GM23248 (cell line): ENCODE data around the gene RNF10. TPM values are rescaled to one million over a fixed set of nuclear protein-coding genes. Genes with fewer than 3 reads are reported as not detected.

Experiments
- DNase-seq: peaks from one replicate; pipeline ENCODE4 v3.0.0-alpha.2; 2015
- H2AFZ ChIP-seq: fragments of 200-600 bp; sonication (generic); 2 replicates; pipeline ENCODE4 v1.6.1; 2016; ENCODE audit warnings: antibody characterized with exemption
- H3F3A ChIP-seq: fragments of 200-600 bp; sonication (generic); 2 replicates; pipeline ENCODE4 v1.6.1; 2016; ENCODE audit warnings: mild to moderate bottlenecking, antibody characterized with exemption, mixed run types; ENCODE audit not compliant: insufficient read depth
- H3K27ac ChIP-seq: fragments of 200-600 bp; sonication (generic); 2 replicates; pipeline ENCODE4 v1.5.1; 2016; ENCODE audit warnings: mild to moderate bottlenecking
- H3K27me3 ChIP-seq: fragments of 200-600 bp; sonication (generic); replicated peaks from 2 replicates; pipeline ENCODE4 v1.6.1; 2016; ENCODE audit warnings: mild to moderate bottlenecking; ENCODE audit not compliant: insufficient read depth
- H3K36me3 ChIP-seq: fragments of 200-600 bp; sonication (generic); 2 replicates; pipeline ENCODE4 v1.6.1; 2016; ENCODE audit warnings: low read depth, mild to moderate bottlenecking
- H3K4me1 ChIP-seq: fragments of 200-600 bp; sonication (generic); 2 replicates; pipeline ENCODE4 v1.6.1; 2016; ENCODE audit warnings: mild to moderate bottlenecking; ENCODE audit not compliant: insufficient read depth
- H3K4me2 ChIP-seq: fragments of 200-600 bp; sonication (generic); one replicate; pipeline ENCODE4 v1.6.1; 2016; ENCODE audit warnings: mild to moderate bottlenecking; ENCODE audit not compliant: unreplicated experiment
- H3K4me3 ChIP-seq: fragments of 200-600 bp; sonication (generic); 2 replicates; pipeline ENCODE4 v1.5.1; 2016; ENCODE audit warnings: mild to moderate bottlenecking
- H3K79me2 ChIP-seq: fragments of 200-600 bp; sonication (generic); 2 replicates; pipeline ENCODE4 v1.6.1; 2016; ENCODE audit warnings: mild to moderate bottlenecking; ENCODE audit not compliant: insufficient read depth
- H3K9ac ChIP-seq: fragments of 200-600 bp; sonication (generic); 2 replicates; pipeline ENCODE4 v1.6.1; 2016; ENCODE audit warnings: mild to moderate bottlenecking
- H3K9me2 ChIP-seq: fragments of 200-600 bp; sonication (generic); 2 replicates; pipeline ENCODE4 v1.6.1; 2016; ENCODE audit warnings: mixed run types, mild to moderate bottlenecking, moderate library complexity; ENCODE audit not compliant: insufficient read depth
- H3K9me3 ChIP-seq: fragments of 200-600 bp; sonication (generic); one replicate; pipeline ENCODE4 v1.6.1; 2017; ENCODE audit warnings: low read depth
- H4K20me1 ChIP-seq: fragments of 200-600 bp; sonication (generic); 2 replicates; pipeline ENCODE4 v1.6.0; 2016; ENCODE audit not compliant: insufficient read depth
- EZH2 ChIP-seq: fragments of 200-600 bp; sonication (generic); IDR thresholded peaks from 2 replicates; pipeline ENCODE4 v1.6.1; 2018; ENCODE audit warnings: antibody characterized with exemption, mild to moderate bottlenecking; ENCODE audit not compliant: insufficient read depth, poor library complexity, severe bottlenecking
- EZH2phosphoT487 ChIP-seq: fragments of 200-600 bp; sonication (generic); IDR thresholded peaks from 2 replicates; pipeline ENCODE4 v1.6.1; 2018; ENCODE audit warnings: antibody characterized with exemption, moderate library complexity, mild to moderate bottlenecking, low read depth; ENCODE audit not compliant: insufficient read depth
- WGBS, 2 experiments: methylation state at CpG; one replicate each; pipeline ENCODE4 v1.1.6; 2015 to 2017; ENCODE audit warnings: low lambda C conversion rate in 2 of 2, low coverage in 1 of 2; ENCODE audit errors: missing lambda C conversion rate in 2 of 2; 5-methylcytosine and 5-hydroxymethylcytosine counted together
- in situ Hi-C: fragments of 300-500 bp; cut with MboI; formaldehyde crosslinking; loops from 2 replicates; pipeline ENCODE4 v1.15.0; 2020
- polyA plus RNA-seq: library from polyadenylated mRNA; unstranded; fragments of >200 nt; fragmentation: Nextera tagmentation; extraction: Ambion mirVana; gene quantifications from 2 replicates; pipeline ENCODE4 v1.2.1, GENCODE V29; 2016
- total RNA-seq: library from RNA; depleted of rRNA; stranded (reverse); fragments of >200 nt; shearing (Covaris generic); gene quantifications from 2 replicates; pipeline ENCODE4 v1.2.3, GENCODE V29; 2014

The RNF10 gene
- total and polyA plus RNA-seq, 2 experiments from 2014 or later: 69.3 to 130 TPM

GRCh38 chr12:120498870-120499515 lies 35.2 kb upstream of the RNF10 start:
- Histone ChIP-seq H3K4me3 (no peak overlapping the region), H3K4me1 (peaks cover 20% of the 10 kb centered on the region), H3K79me2 (peaks cover 45% of the 10 kb centered on the region), H3K27ac (peak overlapping the region; percentile 7; the same call in 1 of the 2 replicates), H3K9me3 (no peaks in the 10 kb centered on the region), H3K27me3 (no peaks in the 10 kb centered on the region), H3F3A (peaks cover 45% of the 10 kb centered on the region), H3K4me2 (no peak overlapping the region), H3K9me2 (no peaks in the 10 kb centered on the region), H2AFZ (no peak overlapping the region), H3K9ac (no peak overlapping the region), H3K36me3 (peaks cover 14% of the 10 kb centered on the region), H4K20me1 (peaks cover 15% of the 10 kb centered on the region)
- in situ Hi-C loops: no loop called here
- 62 to 65% methylated on average over 3 of the region's 3 CpGs for WGBS, 2 experiments
- no peak for TF ChIP-seq EZH2phosphoT487
- TF ChIP-seq EZH2: no peak
- no peak for DNase-seq

GRCh38 chr12:120500581-120500980 lies 33.6 kb upstream of the RNF10 start:
- H3K4me1 ChIP-seq: peaks cover 12% of the 10 kb centered on the region
- no peaks in the 10 kb centered on the region for H3K9me3 ChIP-seq
- no peak overlapping the region for H3K4me3 ChIP-seq
- H3K9me2 ChIP-seq: no peaks in the 10 kb centered on the region
- no peak overlapping the region for H3K27ac ChIP-seq
- H3K36me3 ChIP-seq: peaks cover 14% of the 10 kb centered on the region
- H3K9ac ChIP-seq: no peak overlapping the region
- in situ Hi-C loops: no loop called here
- H3K27me3 ChIP-seq: no peaks in the 10 kb centered on the region
- TF ChIP-seq EZH2phosphoT487: no peak
- TF ChIP-seq EZH2: no peak
- no peak overlapping the region for H2AFZ ChIP-seq
- H4K20me1 ChIP-seq: peaks cover 15% of the 10 kb centered on the region
- WGBS, 2 experiments: 38 to 47% methylated on average over 1 of the region's 1 CpG
- peaks cover 31% of the 10 kb centered on the region for H3K79me2 ChIP-seq
- H3F3A ChIP-seq: peaks cover 45% of the 10 kb centered on the region
- DNase-seq: peak; percentile 33
- no peak overlapping the region for H3K4me2 ChIP-seq

GRCh38 chr12:120504587-120504986 lies 29.6 kb upstream of the RNF10 start:
- WGBS, 2 experiments: 76 to 80% methylated on average over 4 of the region's 4 CpGs
- no peak overlapping the region for H3K4me2 ChIP-seq
- no peaks in the 10 kb centered on the region for H3K79me2 ChIP-seq
- 0 out of 2 replicates have a peak, but pooled peaks cover 3% of the 10 kb centered on the region for H3K36me3 ChIP-seq
- H3K9me2 ChIP-seq: no peaks in the 10 kb centered on the region
- H4K20me1 ChIP-seq: no peaks in the 10 kb centered on the region
- H3K27me3 ChIP-seq: no peaks in the 10 kb centered on the region
- DNase-seq: no peak
- in situ Hi-C loops: no loop called here
- H2AFZ ChIP-seq: no peak overlapping the region
- H3K9me3 ChIP-seq: no peaks in the 10 kb centered on the region
- no peak overlapping the region for H3K27ac ChIP-seq
- H3K9ac ChIP-seq: no peak overlapping the region
- H3K4me3 ChIP-seq: no peak overlapping the region
- H3F3A ChIP-seq: peaks cover 18% of the 10 kb centered on the region
- TF ChIP-seq EZH2phosphoT487: no peak
- no peak for TF ChIP-seq EZH2
- H3K4me1 ChIP-seq: no peaks in the 10 kb centered on the region

GRCh38 chr12:120508537-120508936 lies 25.6 kb upstream of the RNF10 start:
- H3K9ac ChIP-seq: no peak overlapping the region
- no peaks in the 10 kb centered on the region for H3K79me2 ChIP-seq
- no peaks in the 10 kb centered on the region for H4K20me1 ChIP-seq
- DNase-seq: no peak
- H3K9me3 ChIP-seq: no peaks in the 10 kb centered on the region
- no peaks in the 10 kb centered on the region for H3K9me2 ChIP-seq
- H3K27me3 ChIP-seq: no peaks in the 10 kb centered on the region
- no peak overlapping the region for H2AFZ ChIP-seq
- no peaks in the 10 kb centered on the region for H3K4me1 ChIP-seq
- H3K4me2 ChIP-seq: no peak overlapping the region
- in situ Hi-C loops: no loop called here
- H3K4me3 ChIP-seq: no peak overlapping the region
- H3K27ac ChIP-seq: no peak overlapping the region
- 0 out of 2 replicates have a peak, but pooled peaks cover 3% of the 10 kb centered on the region for H3F3A ChIP-seq
- TF ChIP-seq EZH2: no peak
- no peak for TF ChIP-seq EZH2phosphoT487
- H3K36me3 ChIP-seq: peaks cover 6% of the 10 kb centered on the region; the same call in 1 of the 2 replicates
- WGBS, 2 experiments: 80 to 86% methylated on average over 8 of the region's 8 CpGs

GRCh38 chr12:120514002-120514401 lies 20.2 kb upstream of the RNF10 start:
- in situ Hi-C loops: no loop called here
- Histone ChIP-seq H3K9me3 (no peaks in the 10 kb centered on the region), H4K20me1 (no peaks in the 10 kb centered on the region), H3K79me2 (no peaks in the 10 kb centered on the region), H3K4me2 (no peak overlapping the region), H2AFZ (no peak overlapping the region), H3K36me3 (peaks cover 6% of the 10 kb centered on the region; the same call in 1 of the 2 replicates), H3K9ac (no peak overlapping the region), H3F3A (no peaks in the 10 kb centered on the region), H3K27me3 (no peaks in the 10 kb centered on the region), H3K9me2 (no peaks in the 10 kb centered on the region), H3K4me3 (no peak overlapping the region), H3K4me1 (no peaks in the 10 kb centered on the region), H3K27ac (no peak overlapping the region)
- TF ChIP-seq EZH2phosphoT487 (no peak), EZH2 (no peak)
- WGBS, 2 experiments: 86 to 92% methylated on average over 7 of the region's 7 CpGs
- no peak for DNase-seq
